ENCODE data around the gene ATOSB. TPM values are rescaled to one million over a fixed set of nuclear protein-coding genes. Genes with fewer than 3 reads are reported as not detected.

Gene ATOSB
- total RNA-seq, 2 donors from 2014 or later = 19.6 to 22.2 TPM

DNA sequence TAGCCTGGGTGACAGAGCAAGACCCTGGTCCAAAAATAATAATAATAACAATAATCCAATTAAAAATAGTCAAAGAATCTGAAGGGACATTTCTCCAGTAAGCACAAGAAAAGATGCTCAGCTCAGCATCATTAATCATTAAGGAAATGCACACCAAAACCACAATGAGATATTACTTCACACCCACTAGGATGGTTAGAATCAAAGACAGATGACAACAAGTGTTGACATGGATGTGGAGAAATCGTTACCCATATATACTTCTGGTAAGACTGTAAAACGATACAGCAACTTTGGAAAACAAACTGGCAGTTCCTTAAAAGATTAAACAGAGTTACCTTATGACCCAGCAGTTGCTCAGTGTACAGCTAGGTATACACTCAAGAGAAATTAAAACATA lies 30.6 kb downstream of the ATOSB start:
- no peak for DNase-seq (ENCODE audit: low spot score)
- Histone ChIP-seq H3K27me3 (no peaks in the 10 kb centered on the region), H3K4me1 (no peaks in the 10 kb centered on the region), H3K4me3 (no peak overlapping the region), H3K36me3 (peaks cover 26% of the 10 kb centered on the region), H3K27ac (no peak overlapping the region), H3K9me3 (no peaks in the 10 kb centered on the region)
- TF ChIP-seq CTCF (IDR thresholded peaks at IDR 0.05) = no peak

DNA sequence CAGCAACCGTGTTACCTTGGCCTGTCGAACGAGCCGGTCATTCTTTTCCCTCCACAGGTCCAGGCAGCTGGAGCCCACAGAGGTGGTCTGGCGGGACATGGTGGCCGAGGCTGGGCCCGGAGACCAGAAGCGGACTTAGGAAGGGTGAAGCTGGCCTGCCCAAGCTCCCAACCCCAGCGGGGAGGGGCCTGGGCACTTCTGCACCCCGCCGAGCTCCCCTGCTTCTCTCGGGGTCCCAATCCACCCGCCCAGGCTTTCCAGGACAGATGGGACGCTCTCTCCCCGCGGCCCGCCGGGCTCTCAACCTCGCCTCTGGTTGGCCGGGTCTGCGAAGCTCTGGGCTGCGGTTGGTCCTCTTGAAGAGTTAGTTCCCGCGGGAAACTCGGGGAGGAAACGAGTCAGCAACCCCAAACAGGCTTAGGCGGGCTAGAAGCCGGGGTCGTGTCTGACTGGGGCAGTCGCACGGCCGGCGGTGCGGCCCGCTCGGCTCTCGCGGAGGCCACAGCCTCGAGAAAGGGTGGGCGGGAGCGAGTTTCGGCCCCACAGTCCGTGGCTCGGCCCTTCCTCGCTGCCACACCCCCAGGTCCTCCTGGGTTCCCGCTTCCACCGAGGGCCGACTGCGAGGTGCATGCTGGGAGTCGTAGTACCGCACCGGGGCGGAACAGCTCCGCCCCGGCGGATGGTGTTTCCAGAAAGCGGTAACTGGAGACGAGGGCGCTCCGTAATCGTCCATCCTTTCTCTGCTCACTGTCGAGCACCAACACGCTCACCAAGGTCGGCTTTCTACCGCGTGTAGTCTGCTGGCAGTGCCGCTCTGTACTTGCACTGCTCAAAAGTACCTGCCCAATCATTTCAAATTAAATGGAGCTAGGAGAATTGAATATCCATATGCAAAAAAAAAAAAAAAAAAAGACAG lies 36.0 kb downstream of the ATOSB start, which contains the start of gene FANCG:
Gene FANCG (minus strand): TSS at position 517 of the 916 bp plus-strand sequence. CDS start 418 bp downstream, at position 99.
- Histone ChIP-seq H3K4me3 (peak within 1 kb of the TSS; percentile 62 to 63), H3K36me3 (no peaks in the 10 kb centered on the region), H3K4me1 (peaks cover 0 to 16% of the 10 kb centered on the region in 2 donors), H3K27me3 (no peaks in the 10 kb centered on the region), H3K27ac (peak within 1 kb of the TSS; percentile 76 to 77), H3K9me3 (no peaks in the 10 kb centered on the region)
- TF ChIP-seq CTCF (IDR thresholded peaks at IDR 0.05) = peak in 1 of 2 donors; percentile 24
- DNase-seq (ENCODE audit: low spot score) = peak; percentile 91

DNA sequence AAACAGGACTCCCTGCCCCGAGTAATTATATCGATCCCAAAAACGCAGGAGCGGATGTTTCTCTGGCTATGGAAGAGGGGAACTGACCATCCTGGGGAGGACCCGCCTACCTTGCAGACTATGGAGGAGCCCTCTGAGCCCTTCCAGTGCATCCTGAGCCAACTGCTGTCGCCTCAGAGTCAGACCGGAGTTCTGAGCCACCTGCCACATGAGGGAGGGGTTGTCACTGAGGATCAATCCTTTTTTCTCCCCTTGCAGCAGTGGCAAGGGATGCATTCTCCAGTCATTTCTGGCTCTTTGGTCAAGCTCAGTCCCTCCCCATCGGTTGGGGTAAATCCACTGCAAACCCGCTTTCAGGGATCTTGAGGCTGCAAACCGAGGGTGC lies 36.6 kb downstream of the ATOSB start:
- Histone ChIP-seq H3K9me3 (no peaks in the 10 kb centered on the region), H3K4me1 (peaks cover 0 to 16% of the 10 kb centered on the region in 2 donors), H3K36me3 (no peaks in the 10 kb centered on the region), H3K27me3 (no peaks in the 10 kb centered on the region), H3K27ac (peak overlapping the region; percentile 76 to 77), H3K4me3 (peak overlapping the region; percentile 62 to 63)
- TF ChIP-seq CTCF (IDR thresholded peaks at IDR 0.05) = no peak
- no peak for DNase-seq (ENCODE audit: low spot score)

- no peaks in the 10 kb centered on the region for H3K36me3 ChIP-seq
- H3K27me3 ChIP-seq = no peaks in the 10 kb centered on the region
- DNase-seq (ENCODE audit: low spot score) = no peak
- H3K27ac ChIP-seq = no peak overlapping the region
- TF ChIP-seq CTCF (IDR thresholded peaks at IDR 0.05) = no peak
- no peaks in the 10 kb centered on the region for H3K9me3 ChIP-seq
- peaks cover 0 to 21% of the 10 kb centered on the region in 2 donors for H3K4me1 ChIP-seq
- no peak overlapping the region for H3K4me3 ChIP-seq
These were observed 37.6 kb downstream of the ATOSB start for GRCh38 chr9:35078066-35078465.

GRCh38 chr9:35076848-35077247 lies 38.8 kb downstream of the ATOSB start:
- no peak for TF ChIP-seq CTCF (IDR thresholded peaks at IDR 0.05)
- no peak for DNase-seq (ENCODE audit: low spot score)

More at GRCh38 chr9:35076848-35077247, 38.8 kb downstream of the ATOSB start:
- no peaks in the 10 kb centered on the region for H3K36me3 ChIP-seq
- no peak overlapping the region for H3K27ac ChIP-seq
- peaks cover 0 to 24% of the 10 kb centered on the region in 2 donors for H3K4me1 ChIP-seq
- H3K27me3 ChIP-seq = no peaks in the 10 kb centered on the region
- no peaks in the 10 kb centered on the region for H3K9me3 ChIP-seq
- H3K4me3 ChIP-seq = no peak overlapping the region
